OCI-LY1 (cell line): ENCODE measurements around the gene GRID2.

Source experiments
- CTCF ChIP-seq: fragments of 200-600 bp; sonication (generic), shearing (Covaris generic); IDR thresholded peaks from 2 replicates; pipeline ENCODE4 v1.5.1; 2017; ENCODE audit warnings: mild to moderate bottlenecking, antibody characterized with exemption, low read length, moderate library complexity, mixed read lengths
- EZH2 ChIP-seq: fragments of 200-600 bp; sonication (generic), shearing (Covaris generic); IDR thresholded peaks from 2 replicates; pipeline ENCODE4 v1.8.0; 2017; ENCODE audit warnings: borderline replicate concordance, mixed run types, mild to moderate bottlenecking, antibody characterized with exemption, low read length, moderate library complexity, mixed read lengths

GRCh38 chr4:92529510-92529909 is 225.7 kb downstream of the GRID2 start:
- TF ChIP-seq CTCF (no peak), EZH2 (no peak)
